GM12801 (cell line): ENCODE results near the gene CRISP2.

ENCODE experiments used
- TF ChIP-seq, protein P1 (sequence below): IDR thresholded peaks from one replicate; pipeline ENCODE4 v1.5.1; 2011; ENCODE audit warnings: control low read depth; ENCODE audit not compliant: insufficient read length; ENCODE audit errors: extremely low read depth

The CRISP2 gene

DNA sequence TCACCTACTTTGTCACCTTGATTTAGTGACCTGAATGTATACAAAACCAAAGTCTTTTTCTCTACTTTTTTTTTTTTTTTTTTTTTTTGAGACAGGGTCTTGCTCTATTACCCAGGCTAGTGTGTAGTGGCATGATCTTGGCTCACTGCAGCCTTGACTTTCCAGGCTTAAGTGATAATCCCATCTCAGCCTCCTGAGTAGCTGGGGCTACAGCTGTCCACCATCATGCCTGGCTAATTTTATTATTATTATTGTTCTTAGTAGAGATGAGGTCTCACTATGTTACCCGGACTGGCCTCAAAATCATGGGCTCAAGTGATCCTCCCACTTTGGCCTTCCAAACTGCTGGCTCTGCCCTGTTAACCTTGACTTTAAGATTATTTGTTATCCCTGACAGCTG lies 37.5 kb downstream of the CRISP2 start:
- TF ChIP-seq, protein P1, sequence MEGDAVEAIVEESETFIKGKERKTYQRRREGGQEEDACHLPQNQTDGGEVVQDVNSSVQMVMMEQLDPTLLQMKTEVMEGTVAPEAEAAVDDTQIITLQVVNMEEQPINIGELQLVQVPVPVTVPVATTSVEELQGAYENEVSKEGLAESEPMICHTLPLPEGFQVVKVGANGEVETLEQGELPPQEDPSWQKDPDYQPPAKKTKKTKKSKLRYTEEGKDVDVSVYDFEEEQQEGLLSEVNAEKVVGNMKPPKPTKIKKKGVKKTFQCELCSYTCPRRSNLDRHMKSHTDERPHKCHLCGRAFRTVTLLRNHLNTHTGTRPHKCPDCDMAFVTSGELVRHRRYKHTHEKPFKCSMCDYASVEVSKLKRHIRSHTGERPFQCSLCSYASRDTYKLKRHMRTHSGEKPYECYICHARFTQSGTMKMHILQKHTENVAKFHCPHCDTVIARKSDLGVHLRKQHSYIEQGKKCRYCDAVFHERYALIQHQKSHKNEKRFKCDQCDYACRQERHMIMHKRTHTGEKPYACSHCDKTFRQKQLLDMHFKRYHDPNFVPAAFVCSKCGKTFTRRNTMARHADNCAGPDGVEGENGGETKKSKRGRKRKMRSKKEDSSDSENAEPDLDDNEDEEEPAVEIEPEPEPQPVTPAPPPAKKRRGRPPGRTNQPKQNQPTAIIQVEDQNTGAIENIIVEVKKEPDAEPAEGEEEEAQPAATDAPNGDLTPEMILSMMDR = no peak

DNA sequence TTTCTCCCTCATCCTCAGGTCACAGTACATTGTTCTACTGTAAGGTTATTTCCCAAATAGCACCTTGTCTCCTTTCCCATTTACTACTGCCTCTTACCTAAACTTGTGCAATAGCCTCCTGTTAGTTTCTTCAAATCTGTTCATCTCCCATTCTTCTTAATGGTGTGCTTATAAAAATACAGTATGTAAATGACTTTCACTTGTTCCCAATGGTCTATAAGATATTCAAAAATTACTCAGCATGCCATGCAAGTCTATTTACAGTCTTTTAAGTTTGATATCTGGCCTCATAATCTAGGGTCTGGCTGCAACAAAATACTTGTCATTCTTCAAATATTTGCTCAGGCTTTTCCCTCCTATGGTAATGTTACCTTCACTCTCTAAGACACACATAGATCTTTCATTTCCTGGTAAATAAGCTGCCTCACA lies 45.2 kb downstream of the CRISP2 start:
- TF ChIP-seq, protein P1 = no peak

DNA sequence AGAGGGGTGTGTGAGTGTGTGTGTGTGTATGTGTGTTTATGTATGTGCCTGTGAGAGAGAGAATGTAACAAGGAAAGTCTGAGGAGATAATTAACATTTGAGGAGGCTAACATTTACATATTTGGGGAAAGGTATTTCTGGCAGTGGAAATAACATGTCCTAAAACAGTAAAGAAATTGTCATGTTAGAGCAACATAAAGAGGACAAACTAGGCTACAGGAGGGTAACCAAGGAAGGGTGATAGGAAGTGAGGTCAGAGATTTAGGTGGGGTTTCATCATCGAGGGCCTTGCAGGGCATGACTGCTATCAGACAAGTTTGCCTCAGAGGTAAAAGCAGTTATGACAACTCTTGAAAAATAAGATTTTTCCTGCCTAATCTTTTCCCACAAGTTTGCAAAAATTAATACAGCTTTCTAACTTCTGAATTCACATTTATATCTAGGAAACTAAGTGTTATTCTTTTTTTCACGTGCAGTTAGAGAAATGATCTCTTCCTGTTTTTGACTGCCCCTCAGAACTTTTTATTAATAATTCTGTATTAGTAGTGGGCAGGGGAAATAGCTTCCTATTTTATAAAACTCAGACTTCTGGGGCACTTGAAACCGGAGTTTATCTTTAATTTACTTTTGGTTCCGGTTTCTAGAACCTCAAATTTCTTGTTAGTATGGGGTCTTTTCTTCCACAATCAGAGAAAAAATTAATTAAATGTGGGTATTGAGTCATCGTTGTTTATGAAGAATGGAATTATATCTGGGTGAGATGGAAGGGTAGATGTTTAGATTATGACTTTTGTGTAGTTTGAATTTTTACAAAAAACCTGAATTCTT lies 46.2 kb downstream of the CRISP2 start:
- TF ChIP-seq, protein P1 = no peak

DNA sequence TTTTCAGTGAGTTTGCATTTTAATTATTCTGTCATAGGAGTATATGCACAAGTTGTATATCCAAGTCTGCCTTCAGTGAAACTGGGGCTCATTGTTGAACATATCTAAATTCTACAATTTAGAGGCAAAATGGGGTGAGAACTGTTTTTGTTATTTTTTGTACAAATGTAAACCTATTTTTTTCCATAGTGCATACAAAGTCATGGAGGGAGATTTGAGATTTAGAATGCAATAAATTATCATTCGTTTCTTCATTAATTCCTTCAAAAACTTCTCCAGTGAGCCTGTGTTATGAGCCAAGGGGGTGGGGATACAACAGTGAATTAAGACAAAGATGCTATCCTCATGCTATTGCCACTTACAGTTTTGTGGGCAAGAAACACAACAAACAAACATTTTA lies 46.9 kb downstream of the CRISP2 start:
- TF ChIP-seq, protein P1 = no peak

DNA sequence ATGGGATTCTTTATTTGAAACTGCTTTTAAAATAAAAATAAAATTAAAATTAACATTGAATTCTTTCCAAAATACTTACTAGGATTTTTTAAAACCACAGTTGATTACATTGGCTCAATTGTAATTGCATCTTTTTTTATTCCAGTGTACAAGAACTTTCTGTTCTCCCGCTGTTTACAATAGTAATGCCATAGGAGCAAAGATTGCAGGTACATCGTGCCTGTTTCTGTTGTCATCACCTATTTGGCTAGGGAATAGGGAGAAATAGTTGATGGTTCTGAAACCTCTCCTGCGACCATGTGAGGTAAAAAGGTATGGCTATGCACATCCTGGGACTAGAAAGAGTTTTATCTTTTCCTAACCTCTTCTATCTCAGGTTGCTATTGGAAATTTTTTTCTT lies 48.5 kb downstream of the CRISP2 start:
- TF ChIP-seq, protein P1 = no peak

DNA sequence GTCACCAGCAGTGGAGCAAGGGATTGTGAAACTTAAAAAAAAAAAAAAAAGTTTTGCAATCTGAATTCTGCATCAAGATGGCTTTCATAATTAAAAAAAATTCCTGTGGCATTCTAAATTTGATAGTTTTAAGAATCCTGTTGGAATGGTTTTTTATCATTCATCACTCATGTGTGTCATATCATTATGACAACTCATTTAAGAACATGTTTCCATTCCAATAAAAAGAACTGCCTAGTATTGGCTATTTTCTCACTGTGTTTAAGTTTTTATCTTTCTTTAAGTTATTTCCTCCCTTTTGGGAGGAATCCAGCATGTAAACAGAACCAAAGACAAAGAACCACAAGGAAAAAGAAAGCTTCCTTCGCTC lies 50.5 kb downstream of the CRISP2 start:
- TF ChIP-seq, protein P1 = no peak

DNA sequence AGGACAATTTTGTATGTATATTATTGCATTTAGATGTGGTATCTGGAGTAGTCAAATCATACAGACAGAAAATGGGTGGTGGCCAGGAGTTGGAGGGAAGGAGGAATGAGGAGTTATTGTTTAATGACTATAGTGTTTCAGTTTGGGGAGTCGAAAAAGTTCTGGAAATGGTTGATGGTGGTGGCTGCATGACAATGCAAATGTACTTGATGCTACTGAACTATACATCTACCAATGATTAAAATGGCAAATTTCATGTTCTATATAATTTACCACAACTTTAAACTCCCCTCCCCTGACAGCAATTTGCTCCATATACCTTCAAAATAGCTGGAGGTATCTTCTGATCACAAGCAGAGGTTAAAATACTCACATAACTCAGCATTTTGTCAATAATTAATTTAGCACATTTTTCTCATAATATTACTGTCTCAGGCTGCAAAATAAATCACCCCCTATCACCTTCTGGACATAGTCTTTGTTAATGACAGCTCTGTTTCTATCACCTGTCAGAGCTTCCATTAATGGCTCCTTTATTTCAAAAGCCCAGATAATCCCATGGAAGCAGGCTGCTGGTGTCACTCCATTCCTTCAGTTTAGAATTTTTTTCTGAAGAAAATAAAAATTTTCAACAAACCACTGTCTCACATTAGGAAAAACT lies 51.0 kb downstream of the CRISP2 start:
- TF ChIP-seq, protein P1 = no peak
